Stimulated activated CD8-positive, alpha-beta memory T cell treated with anti-CD3 and anti-CD28 coated beads, Interleukin-7, amount 100 ng/mL, for 24 hours (primary cell): ENCODE data around the gene TCEAL3.
"Not testable (repeated sequence)": the region's sequence is repeated elsewhere in the genome, so short reads cannot be mapped to it uniquely, and the experiment has no call there.

Source experiments
- DNase-seq: peaks from one replicate; pipeline ENCODE4 v3.0.0-alpha.2; 2020; ENCODE audit warnings: low read depth

Gene TCEAL3

DNA sequence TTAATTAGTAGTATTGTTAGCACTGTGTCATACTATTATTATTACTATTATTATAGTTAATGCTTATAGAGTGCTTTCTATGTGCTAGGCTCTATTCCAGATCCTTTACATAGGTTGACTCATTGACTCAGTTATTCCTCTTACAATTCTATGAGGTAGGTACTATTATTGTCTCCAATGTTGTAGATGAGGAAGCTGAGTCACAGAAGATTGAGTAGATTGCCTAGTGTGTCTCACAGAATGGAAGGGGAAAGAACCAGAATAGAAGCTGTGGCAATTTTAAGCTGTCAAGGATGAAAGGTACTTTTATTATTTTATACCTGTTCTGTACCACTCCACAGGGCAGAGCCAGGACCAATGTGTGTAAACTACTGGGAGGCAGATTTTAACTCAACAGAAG lies 19.1 kb downstream of the TCEAL3 start:
- no peak for DNase-seq

DNA sequence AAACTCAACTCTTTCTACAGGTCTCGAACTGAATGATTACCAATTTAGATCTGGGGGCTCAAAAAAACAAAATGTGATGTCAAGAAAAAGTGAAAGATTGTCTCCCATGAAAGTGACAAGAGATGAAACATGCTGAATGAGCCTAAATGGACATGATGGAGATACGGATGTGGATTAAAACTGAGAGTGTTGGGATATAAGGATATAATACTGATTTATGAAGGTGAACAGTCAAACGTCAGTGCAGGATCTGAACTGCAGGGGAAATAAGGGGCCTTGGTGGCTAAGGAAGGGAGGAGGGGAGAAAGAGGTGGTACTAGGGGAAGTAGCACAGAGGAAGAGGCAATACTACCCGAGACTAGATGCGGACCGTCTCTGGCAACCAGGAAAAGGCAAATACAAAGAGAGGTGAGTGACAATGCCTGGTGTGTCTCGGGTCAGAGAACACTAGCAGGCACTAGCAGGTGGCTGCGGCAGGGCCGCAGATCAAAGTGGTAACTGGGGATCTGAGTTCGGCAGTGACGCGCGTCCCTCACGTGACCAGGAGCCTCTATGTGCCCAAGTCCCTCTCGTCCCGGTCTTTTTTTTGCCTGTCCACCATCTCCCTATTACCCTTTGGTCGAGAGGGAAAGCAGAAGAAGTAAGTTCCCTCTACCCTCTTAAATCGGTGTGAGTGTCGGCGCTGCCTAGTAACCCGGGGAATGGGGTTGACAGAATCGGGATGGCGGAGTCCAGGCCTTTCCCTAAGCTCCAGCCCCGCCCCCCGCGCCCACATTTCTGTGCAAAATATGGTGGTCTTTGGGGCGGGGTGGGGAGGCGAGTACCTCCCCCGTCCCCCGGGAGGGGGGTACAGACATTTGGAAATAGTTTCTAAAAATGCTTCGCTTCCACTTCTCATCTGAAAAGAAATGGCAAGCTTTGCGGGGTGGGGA lies 20.9 kb downstream of the TCEAL3 start, which contains the start of gene TCEAL1:
TCEAL1 (plus strand) TSS at position 590 of the 932 bp plus-strand sequence. CDS start 942 bp downstream, outside the sequence.
- no peak for DNase-seq

DNA sequence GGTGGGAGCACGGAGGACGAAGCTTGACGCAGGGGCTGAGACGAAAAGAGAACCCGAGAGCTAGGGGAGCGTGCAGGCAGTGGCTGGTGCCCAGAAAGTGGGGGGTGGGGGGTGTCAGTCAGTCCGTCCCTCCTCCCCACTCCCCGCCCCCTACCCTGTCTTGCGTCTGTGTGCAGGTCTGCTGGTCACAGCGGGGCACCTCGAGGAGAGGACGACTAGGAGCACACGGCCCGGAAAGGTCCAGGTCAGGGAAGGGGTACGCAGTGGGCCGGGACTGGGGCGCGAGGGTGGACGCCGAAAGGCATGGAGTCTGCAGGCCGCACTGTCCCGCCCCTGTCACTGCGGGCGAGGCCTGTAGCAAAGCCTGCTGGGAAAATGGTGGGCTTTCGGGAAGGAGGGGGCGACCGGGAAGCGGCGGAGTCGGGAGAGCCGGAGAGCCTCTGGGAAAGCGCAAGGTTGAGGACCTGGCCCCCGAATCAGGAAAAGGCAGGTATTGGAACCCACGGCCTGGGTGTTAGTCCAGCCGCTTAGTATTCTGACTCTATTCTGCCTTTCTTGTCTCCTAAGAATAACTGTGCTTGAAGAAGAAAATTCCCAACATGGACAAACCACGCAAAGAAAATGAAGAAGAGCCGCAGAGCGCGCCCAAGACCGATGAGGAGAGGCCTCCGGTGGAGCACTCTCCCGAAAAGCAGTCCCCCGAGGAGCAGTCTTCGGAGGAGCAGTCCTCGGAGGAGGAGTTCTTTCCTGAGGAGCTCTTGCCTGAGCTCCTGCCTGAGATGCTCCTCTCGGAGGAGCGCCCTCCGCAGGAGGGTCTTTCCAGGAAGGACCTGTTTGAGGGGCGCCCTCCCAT lies 21.8 kb downstream of the TCEAL3 start:
- no peak for DNase-seq

DNA sequence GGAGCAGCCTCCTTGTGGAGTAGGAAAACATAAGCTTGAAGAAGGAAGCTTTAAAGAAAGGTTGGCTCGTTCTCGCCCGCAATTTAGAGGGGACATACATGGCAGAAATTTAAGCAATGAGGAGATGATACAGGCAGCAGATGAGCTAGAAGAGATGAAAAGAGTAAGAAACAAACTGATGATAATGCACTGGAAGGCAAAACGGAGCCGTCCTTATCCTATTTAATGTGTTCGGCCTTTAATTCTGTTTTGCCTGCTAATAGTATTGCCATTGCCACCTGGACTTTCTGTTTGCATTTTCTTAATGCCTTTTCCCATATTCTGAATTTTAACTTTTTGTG lies 22.4 kb downstream of the TCEAL3 start:
- no peak for DNase-seq

DNA sequence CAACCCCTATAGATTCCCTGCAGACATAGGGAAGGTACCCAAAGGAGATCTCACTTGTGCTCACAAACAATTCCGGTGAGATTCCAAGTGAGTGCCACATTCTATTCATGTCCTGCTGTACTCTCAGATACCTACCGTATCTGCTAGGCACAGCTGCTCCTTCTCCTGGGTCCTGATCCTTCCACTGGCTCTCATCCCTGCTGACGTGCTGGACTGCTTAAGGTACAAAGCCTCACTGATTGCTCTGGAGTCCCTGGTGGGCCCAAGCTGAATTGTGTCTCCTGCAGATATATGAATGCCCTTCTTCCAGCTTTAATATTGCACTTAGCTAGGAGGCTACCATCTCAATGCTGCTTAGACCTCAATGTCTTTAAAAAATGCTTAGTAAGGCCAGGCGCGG lies 23.4 kb downstream of the TCEAL3 start:
- DNase-seq = no peak

DNA sequence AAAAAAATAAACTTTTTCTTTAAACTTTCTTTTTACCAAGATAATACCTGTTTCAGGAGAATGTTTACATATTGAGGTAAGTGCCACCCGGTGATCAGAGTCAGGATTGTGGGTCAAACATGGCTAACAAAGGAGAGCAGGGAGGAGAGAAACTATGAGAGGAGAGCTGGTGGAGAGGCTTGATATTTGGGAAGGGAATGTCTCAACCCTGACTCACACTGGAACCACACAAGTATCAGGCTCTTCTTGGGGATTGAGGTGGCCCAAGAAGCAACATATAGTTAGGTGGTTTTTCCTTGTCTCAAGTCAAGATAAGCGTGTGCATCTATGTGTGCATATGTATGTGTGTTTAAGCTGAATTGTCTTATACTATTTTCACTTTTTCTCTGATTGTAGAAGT lies 27.7 kb downstream of the TCEAL3 start:
- DNase-seq = no peak

DNA sequence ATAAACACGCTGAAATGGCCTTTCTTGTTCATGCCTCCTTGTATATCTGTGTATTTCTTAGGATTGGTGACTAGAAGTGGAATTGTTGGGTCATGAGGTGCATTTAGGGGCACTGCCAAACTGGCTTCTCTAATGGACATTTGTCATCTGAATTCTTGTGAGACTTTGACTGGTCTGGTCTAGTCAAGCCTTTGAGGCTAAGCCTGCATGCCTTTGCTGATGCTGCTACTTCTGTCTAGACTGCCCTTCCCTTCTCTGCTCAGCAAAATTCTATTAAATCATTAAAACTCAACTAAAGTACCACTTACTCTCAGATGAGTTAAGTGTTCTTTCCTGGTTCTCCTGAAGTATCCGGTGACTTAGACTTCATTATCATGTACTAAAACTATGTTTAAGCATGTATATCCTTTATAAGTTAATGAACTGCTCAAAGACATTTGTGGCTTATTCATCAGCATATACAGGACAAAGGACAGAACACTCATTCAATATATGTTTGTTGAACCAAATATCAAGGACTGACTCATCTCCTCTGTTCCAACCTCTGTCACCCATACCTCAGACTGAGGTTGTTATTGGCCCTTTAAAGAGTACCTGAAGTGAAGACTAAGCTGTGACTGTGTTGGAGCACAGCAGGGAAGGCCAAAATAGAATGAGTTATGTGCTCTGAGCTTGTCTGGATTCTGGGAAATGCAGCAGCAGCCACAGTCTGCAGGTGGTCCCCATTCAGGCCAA lies 30.0 kb downstream of the TCEAL3 start:
- DNase-seq = no peak

DNA sequence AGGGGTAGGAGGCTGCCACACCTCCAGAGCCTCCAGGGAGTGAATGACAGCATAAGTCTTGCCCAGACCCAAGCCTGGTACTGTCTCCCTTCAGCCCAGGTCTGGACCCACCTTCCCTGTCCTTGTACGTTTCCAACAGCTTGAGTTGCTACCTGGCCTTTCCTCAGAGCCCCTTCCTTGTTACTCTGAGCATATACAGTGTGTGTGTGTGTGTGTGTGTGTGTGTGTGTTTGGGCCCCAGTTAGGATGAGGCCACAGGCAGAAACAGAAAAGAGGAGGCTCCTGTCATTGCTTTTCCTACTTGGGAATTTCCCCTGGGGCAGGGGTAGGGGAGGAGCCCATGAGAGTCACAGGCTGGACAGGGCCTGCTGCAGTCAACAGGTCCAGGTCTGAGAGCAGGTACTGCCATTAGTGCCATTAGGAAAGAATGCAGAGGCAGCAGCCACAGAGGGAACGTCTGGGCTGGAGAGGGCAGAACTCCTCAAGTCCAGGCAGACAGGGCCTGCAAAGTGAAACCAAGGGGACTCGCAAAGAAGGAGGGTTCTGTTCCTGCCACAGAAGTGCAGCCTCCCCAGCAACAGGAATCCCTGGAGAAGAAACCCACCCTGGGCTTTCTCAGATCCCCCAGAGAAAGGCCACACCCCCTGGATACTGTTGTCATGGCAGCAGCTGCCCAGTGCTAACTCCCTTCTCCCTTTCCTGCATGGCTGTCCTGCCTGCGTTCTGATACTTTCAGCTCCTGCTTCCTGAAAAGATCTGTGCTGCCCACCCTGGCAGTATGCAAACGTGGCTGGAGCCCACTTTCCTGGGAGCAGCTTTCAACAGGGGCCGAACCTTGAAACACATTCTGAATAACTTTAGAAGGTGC lies 30.9 kb downstream of the TCEAL3 start:
- not testable (repeated sequence) for DNase-seq

DNA sequence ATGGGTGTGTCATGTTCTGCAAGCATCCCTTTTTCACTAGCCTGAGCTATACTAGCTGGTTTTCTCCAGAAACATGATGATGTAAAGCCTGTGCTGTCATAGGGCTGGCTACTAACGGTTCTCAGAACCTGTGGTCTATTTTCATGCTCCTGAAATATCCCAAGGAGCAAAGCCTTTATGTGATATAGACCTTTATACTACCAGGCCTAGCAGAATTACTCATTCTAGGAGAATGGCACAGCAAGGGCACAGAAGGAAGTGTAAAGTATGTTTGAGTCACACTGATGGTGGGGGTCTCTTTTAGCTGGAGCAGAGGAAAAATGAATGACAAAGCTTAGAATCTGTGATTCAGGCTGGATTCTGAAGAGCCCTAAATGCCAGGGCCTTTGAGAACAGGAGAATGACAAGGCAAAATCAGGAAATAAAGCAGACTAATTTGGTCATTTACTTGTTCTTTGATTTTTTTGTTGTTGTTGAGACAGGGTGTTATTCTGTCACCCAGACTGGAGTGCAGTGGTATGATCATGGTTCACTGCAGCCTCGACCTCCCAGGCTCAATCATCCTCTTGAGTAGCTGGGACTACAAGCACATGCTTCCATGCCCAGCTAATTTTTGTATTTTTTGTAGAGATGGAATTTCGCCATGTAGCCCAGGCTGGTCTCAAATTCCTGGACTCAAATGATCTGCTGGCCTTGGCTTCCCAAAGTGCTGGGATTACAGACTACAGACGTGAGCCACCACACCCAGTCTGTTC lies 32.8 kb downstream of the TCEAL3 start:
- no peak for DNase-seq

DNA sequence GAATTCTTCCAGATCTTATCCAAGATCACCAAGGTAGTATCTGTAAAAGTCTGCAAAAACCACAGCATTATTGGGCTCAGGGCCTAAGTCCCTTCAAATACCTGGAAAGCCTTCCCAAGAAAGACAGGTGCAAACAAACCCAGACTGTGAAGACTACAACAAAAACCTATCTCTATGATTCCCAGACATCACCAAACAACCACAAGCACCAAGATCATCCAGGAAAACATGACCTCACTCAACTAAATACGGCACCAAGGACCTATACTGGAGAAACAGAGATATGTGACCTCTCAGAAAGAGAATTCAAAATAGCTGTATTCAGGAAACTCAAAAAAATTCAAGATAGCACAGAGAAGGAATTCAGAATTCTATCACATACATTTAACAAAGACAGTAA lies 36.4 kb downstream of the TCEAL3 start:
- DNase-seq = no peak

DNA sequence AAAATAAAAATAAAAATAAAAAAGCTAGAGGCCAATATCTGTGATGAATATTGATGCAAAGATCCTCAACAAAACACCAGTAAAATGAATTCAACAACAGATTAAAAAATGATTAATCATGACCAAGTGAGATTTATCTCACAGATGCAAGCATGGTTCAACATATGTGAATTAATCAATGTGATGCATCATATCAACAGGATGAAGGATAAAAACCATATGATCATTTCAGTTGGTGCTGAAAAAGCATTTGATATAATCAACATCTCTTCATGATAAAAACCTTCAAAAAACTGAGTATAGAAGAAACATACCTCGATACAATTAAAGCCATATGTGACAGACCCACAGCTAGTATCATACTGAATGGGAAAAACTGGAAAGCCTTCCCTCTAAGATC lies 39.9 kb downstream of the TCEAL3 start:
- no peak for DNase-seq

DNA sequence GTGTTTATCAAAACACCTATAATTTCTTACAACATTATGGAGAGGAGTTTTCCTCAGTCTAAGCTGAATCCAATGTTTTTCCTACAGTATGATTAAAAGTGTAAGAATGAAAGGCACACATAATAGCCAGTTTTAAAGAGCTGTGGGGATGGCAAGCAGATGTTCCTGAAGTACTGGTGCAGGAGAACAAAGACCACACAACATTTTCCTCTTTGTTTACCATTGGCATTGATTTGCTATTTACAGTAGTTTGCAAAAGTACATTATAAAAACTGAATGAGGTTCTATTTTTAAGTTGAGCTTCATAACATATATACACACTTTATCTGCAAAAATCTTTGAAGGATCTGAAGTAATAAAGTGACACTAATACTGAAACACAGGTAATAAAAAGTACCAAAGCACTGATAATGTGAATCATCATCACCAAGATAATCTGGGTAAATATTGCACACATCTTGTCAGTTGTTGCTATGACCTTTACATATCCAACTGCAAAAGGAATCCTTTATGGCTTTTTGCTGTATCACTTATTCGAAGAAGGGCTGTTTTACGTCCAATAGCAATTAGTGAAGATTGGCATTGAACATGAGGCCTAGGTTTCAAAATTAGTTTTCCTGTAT lies 43.5 kb downstream of the TCEAL3 start:
- DNase-seq = no peak

DNA sequence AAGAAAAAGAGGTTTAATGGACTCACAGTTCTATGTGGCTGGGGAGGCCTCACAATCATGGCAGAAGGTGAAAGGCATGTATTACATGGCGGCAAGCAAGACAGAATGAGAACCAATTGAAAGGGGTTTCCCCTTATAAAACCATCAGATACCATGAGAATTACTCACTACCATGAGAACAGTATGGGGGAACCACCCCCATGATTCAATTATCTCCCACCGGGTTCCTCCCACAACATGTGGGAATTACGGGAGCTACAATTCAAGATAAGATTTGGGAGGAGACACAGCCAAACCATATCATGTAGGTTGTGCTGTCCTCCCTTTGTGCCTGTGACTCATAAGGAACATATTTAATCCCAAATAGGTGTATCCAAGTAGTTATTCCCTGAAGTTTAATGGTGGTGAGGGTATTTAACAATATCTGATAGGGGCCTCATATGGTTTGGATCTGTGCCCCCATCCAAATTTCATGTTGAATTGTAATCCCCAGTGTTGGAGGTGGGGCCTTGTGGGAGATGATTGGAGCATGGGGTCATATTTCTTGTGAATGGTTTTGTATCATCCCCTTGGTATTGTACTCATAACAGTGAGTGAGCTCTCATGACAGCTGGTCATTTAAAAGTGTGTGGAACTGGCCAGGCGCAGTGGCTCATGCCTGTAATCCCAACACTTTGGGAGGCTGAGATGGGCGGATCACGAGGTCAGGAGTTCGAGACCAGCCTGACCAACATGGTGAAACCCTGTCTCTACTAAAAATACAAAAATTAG lies 47.7 kb downstream of the TCEAL3 start:
- DNase-seq = not testable (repeated sequence)

DNA sequence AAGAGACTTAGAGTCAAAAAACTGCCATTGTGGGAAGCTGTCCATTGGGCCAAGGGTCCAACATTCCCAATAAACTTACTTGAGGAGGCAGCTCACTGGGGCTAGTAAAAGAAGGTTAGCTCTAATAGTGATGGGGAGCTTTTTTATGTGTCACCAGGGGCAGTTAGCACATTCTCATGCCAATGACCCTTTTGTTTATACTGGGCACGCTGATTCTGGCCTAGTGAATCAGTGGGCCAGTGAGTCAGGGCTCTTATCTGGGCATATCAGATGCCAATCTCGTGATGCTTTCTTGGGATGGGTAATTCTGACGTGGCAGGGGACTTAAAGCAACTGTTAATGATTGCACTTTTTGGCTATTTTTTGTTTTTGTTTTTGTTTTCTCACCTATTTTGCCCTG lies 48.9 kb downstream of the TCEAL3 start:
- DNase-seq = no peak

DNA sequence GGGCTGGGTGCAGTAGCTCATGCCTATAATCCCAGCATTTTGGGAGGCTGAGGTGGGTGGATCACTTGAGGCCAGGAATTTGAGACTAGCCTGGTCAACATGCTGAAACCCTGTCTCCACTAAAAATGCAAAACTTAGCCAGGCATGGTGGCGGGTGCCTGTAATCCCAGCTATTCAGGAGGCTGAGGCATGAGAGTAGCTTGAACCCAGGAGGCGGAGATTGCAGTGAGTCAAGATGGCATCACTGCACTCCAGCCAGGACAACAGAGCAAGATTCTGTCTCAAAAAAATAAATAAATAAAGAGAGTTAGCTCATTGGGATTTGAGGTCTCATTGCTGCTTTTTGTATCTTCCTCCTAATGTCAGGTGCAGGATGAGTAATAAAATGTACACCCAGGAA lies 49.3 kb downstream of the TCEAL3 start:
- DNase-seq = not testable (repeated sequence)

DNA sequence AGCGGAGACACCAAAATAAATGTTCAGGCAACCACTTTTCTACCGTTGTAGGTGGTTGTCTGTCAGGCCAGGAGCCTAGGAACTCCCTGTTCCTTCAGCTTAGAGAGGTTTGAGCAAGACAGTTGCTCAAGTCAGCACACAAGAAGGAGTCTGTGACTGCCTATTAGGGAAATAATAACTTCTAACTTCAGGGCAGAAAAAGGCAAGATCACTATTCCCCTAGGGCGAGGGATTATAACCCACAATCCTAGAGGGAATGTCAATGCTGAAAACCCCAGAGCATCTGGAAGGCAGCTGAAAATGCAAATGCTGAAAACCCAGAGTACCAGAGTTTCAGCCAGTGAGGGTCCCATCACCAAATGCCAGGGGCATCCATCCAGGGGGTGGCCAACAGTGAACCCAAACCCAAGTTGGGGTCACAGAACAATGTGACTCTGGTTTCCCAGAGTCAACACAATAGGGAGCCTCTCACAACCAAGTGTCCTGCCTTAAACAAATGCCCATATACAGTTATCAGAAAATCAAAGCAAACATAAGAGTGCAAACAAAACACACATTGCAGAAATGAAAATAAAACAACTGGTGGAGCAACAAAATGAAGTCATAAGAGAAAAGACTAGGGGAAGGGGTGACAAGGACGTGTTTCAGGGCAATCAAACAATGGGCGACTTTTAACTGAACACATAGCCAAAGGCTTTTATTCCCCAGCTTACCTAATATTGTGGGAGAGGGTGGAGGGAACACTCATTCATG lies 51.1 kb downstream of the TCEAL3 start:
- DNase-seq = no peak

DNA sequence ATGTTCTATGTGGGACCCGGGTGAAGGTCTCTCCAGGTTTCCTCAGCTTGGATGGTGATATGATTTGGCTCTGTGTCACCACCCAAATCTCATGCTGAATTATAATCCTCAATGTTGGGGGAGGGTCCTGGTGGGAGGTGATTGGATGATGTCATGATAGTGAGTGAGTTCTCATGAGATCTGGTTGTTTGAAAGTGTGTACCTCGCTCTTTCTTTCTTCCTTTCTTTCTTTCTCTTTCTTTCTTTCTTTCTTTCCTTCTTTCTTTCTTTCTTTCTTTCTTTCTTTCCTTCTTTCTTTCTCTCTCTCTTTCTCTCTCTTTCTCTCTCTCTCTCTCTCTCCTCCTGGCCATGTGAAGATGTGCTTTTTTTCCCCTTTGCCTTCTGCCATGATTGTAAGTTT lies 51.7 kb downstream of the TCEAL3 start:
- not testable (repeated sequence) for DNase-seq
